ENCODE measurements around the gene KLF1.
A peak's percentile ranks its signal among the peaks of the same experiment; 100 is the strongest.

Gene KLF1

DNA sequence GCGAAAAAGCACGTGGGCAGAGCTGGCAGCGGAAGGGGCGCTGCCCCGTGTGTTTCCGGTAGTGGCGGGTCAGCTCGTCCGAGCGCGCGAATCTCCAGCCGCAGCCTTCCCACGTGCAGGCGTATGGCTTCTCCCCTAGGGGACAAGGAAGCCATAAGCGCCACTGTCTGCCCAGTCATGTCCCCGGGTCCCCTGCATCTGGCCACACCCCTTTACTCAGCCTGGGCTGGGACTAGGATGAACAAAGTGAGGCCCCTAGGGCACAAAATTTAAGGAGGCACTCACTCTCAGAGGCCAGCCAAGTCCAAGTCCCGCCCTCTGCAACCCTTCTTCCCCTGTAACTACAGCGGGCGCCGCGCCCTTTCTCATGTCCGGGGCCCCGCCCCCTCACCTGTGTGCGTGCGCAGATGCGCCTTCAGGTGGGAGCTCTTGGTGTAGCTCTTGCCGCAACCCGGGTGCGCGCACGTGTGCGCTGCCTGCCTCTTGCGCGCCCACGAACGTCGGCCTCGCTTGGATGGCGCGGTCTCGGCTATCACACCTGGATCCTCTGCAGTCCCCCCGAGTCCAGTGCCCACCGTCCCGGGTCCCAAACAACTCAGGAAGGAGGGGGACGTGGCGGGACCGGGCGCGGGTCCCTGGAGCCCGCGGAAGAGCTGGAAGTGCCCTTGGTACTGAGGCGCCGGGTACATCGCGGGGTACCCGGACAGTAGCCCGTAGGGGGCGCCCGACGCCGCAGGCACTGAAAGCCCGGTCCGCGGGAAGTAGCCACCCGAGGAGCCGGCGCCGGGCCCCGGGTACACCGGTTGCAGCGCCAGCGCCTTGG is 1.9 kb downstream of the KLF1 start:
- Histone ChIP-seq H3K79me2 (ENCODE audit: insufficient read depth, low read length) (peaks cover 8% of the 10 kb centered on the region; the same call in 1 of the 2 replicates), H3K27me3 (ENCODE audit: insufficient read depth, low read length, poor library complexity, severe bottlenecking) (no peaks in the 10 kb centered on the region), H4K20me1 (ENCODE audit: insufficient read depth, low read length, poor library complexity, severe bottlenecking) (no peaks in the 10 kb centered on the region), H3K36me3 (ENCODE audit: insufficient read depth, low read length) (no peaks in the 10 kb centered on the region), H3K9ac (ENCODE audit: low read depth, low read length, poor library complexity, severe bottlenecking) (no peak overlapping the region), H3F3A (ENCODE audit: low read depth) (no peaks in the 10 kb centered on the region), H3K9me3 (ENCODE audit: insufficient read depth, low read depth, low read length) (peaks cover 5% of the 10 kb centered on the region; the same call in 1 of the 2 replicates), H3K4me1 (ENCODE audit: insufficient read depth, low read length, poor library complexity, severe bottlenecking) (peaks cover 6% of the 10 kb centered on the region), H2AFZ (ENCODE audit: low read length) (peak overlapping the region; percentile 60; the same call in 1 of the 2 replicates), H3K4me3 (ENCODE audit: low read length, poor library complexity, severe bottlenecking) (peak overlapping the region; percentile 51), H3K4me2 (ENCODE audit: low read depth, low read length, poor library complexity, severe bottlenecking) (peak overlapping the region; percentile 30), H3K9me2 (replicated peaks; ENCODE audit: low read depth, low read length) (no peaks in the 10 kb centered on the region)
- TF ChIP-seq, protein P1, sequence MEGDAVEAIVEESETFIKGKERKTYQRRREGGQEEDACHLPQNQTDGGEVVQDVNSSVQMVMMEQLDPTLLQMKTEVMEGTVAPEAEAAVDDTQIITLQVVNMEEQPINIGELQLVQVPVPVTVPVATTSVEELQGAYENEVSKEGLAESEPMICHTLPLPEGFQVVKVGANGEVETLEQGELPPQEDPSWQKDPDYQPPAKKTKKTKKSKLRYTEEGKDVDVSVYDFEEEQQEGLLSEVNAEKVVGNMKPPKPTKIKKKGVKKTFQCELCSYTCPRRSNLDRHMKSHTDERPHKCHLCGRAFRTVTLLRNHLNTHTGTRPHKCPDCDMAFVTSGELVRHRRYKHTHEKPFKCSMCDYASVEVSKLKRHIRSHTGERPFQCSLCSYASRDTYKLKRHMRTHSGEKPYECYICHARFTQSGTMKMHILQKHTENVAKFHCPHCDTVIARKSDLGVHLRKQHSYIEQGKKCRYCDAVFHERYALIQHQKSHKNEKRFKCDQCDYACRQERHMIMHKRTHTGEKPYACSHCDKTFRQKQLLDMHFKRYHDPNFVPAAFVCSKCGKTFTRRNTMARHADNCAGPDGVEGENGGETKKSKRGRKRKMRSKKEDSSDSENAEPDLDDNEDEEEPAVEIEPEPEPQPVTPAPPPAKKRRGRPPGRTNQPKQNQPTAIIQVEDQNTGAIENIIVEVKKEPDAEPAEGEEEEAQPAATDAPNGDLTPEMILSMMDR (conservative IDR thresholded peaks at IDR 0.05; ENCODE audit: low read length), result peak; percentile 42
- TF ChIP-seq EZH2phosphoT487 (IDR thresholded peaks at IDR 0.05; ENCODE audit: borderline replicate concordance), result no peak

DNA sequence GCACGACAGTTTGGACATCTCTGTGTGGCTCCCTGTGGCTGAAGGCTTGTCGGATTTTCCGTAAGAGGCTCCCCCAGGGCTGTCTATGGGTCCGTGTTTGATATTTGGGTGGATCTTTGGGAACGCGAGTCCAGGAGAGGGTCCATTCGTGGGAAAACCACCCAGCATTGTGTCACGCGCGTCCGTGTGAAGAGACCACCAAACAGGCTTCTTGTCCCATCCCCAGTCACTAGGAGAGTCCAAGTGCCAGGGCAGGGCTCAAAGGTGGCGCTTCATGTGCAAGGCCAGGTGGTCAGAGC is 2.4 kb downstream of the KLF1 start:
- no peaks in the 10 kb centered on the region for H3K36me3 ChIP-seq (ENCODE audit: insufficient read depth, low read length)
- no peaks in the 10 kb centered on the region for H3F3A ChIP-seq (ENCODE audit: low read depth)
- no peaks in the 10 kb centered on the region for H4K20me1 ChIP-seq (ENCODE audit: insufficient read depth, low read length, poor library complexity, severe bottlenecking)
- no peak overlapping the region for H3K9ac ChIP-seq (ENCODE audit: low read depth, low read length, poor library complexity, severe bottlenecking)
- no peak overlapping the region for H3K4me2 ChIP-seq (ENCODE audit: low read depth, low read length, poor library complexity, severe bottlenecking)
- H3K9me3 ChIP-seq (ENCODE audit: insufficient read depth, low read depth, low read length), result peaks cover 5% of the 10 kb centered on the region; the same call in 1 of the 2 replicates
- H3K4me3 ChIP-seq (ENCODE audit: low read length, poor library complexity, severe bottlenecking), result no peak overlapping the region
- TF ChIP-seq, protein P1 (conservative IDR thresholded peaks at IDR 0.05; ENCODE audit: low read length), result no peak
- no peak for TF ChIP-seq EZH2phosphoT487 (IDR thresholded peaks at IDR 0.05; ENCODE audit: borderline replicate concordance)
- no peaks in the 10 kb centered on the region for H3K9me2 ChIP-seq (replicated peaks; ENCODE audit: low read depth, low read length)
- peaks cover 13% of the 10 kb centered on the region; the same call in 1 of the 2 replicates for H3K79me2 ChIP-seq (ENCODE audit: insufficient read depth, low read length)
- H2AFZ ChIP-seq (ENCODE audit: low read length), result no peak overlapping the region
- no peaks in the 10 kb centered on the region for H3K27me3 ChIP-seq (ENCODE audit: insufficient read depth, low read length, poor library complexity, severe bottlenecking)
- peaks cover 12% of the 10 kb centered on the region for H3K4me1 ChIP-seq (ENCODE audit: insufficient read depth, low read length, poor library complexity, severe bottlenecking)

DNA sequence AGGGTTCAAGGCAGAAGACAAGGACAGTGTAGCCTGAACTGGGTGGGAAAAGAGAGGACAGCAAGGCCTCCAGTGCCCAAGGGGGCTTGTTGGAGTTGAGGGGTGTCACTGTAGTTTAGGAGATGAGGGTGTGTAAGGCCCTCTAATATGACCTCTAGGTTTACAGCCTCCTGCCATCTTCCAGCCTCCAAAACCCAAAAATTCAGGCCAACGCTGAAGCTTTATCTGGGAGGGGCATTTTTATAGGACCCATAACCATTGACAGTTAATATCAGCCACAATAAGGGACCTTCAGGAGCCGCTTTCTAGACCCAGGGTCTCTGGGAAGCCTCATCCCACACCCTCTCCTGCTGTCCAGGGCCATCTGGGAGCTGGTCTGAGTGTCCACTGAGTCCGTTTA is 2.8 kb downstream of the KLF1 start:
- Histone ChIP-seq H2AFZ (ENCODE audit: low read length) (no peak overlapping the region), H3K4me2 (ENCODE audit: low read depth, low read length, poor library complexity, severe bottlenecking) (no peak overlapping the region), H4K20me1 (ENCODE audit: insufficient read depth, low read length, poor library complexity, severe bottlenecking) (no peaks in the 10 kb centered on the region), H3K9ac (ENCODE audit: low read depth, low read length, poor library complexity, severe bottlenecking) (no peak overlapping the region), H3K36me3 (ENCODE audit: insufficient read depth, low read length) (no peaks in the 10 kb centered on the region), H3K4me3 (ENCODE audit: low read length, poor library complexity, severe bottlenecking) (no peak overlapping the region), H3K9me2 (replicated peaks; ENCODE audit: low read depth, low read length) (no peaks in the 10 kb centered on the region), H3K4me1 (ENCODE audit: insufficient read depth, low read length, poor library complexity, severe bottlenecking) (peaks cover 12% of the 10 kb centered on the region), H3K27me3 (ENCODE audit: insufficient read depth, low read length, poor library complexity, severe bottlenecking) (no peaks in the 10 kb centered on the region), H3K9me3 (ENCODE audit: insufficient read depth, low read depth, low read length) (peaks cover 5% of the 10 kb centered on the region; the same call in 1 of the 2 replicates), H3F3A (ENCODE audit: low read depth) (no peaks in the 10 kb centered on the region), H3K79me2 (ENCODE audit: insufficient read depth, low read length) (peaks cover 13% of the 10 kb centered on the region; the same call in 1 of the 2 replicates)
- no peak for TF ChIP-seq EZH2phosphoT487 (IDR thresholded peaks at IDR 0.05; ENCODE audit: borderline replicate concordance)
- TF ChIP-seq, protein P1 (conservative IDR thresholded peaks at IDR 0.05; ENCODE audit: low read length), result no peak

All from Loucy (cell line).